Ascending aorta (tissue), 2 donors: ENCODE data around the gene GIMAP7. TPM values are rescaled to one million over a fixed set of nuclear protein-coding genes. Genes with fewer than 3 reads are reported as not detected.

Experiments
- DNase-seq, 2 donors: peaks; one replicate each; pipeline ENCODE4 v3.0.0-alpha.2; 2019; ENCODE audit warnings: low spot score in 2 of 2
- H3K27ac ChIP-seq, 2 donors: fragments of 200-600 bp; sonication (generic); one replicate each; pipeline ENCODE4 v1.5.1; 2016 to 2017; ENCODE audit warnings: mild to moderate bottlenecking in 1 of 2
- H3K27me3 ChIP-seq: fragments of 200-600 bp; sonication (generic); one replicate; pipeline ENCODE4 v1.5.1; 2017
- H3K36me3 ChIP-seq, 2 donors: fragments of 200-600 bp; sonication (generic); one replicate each; pipeline ENCODE4 v1.5.1; 2016
- H3K4me1 ChIP-seq, 2 donors: fragments of 200-600 bp; sonication (generic); one replicate each; pipeline ENCODE4 v1.5.1; 2016 to 2017; ENCODE audit warnings: mild to moderate bottlenecking in 1 of 2
- H3K4me3 ChIP-seq, 2 donors: fragments of 200-600 bp; sonication (generic); one replicate each; pipeline ENCODE4 v1.5.1; 2016 to 2017; ENCODE audit warnings: mild to moderate bottlenecking in 1 of 2
- H3K9me3 ChIP-seq, 2 donors: fragments of 200-600 bp; sonication (generic); one replicate each; pipeline ENCODE4 v1.5.1; 2016
- intact Hi-C: fragments of 100-400 bp; cut with DNase I; formaldehyde crosslinking; loops from one replicate; pipeline ENCODE4 v1.15.1; 2023
- total RNA-seq: library from RNA; depleted of rRNA; stranded (reverse); fragments of >200 nt; gene quantifications from one replicate; pipeline ENCODE4 v1.1.0, GENCODE V29; 2016
- TF ChIP-seq, protein P1 (sequence below), 3 experiments: fragments of 200-600 bp in 2 of 3; fragments of 450-650 bp in 1 of 3; sonication (generic) in 2 of 3; IDR thresholded peaks; one replicate each; pipeline ENCODE4 v1.5.1; 2016 to 2019; ENCODE audit warnings: antibody characterized with exemption in 3 of 3, mild to moderate bottlenecking in 1 of 3, moderate library complexity in 1 of 3

The GIMAP7 gene
- total RNA-seq, 1 donor from 2014 or later = 9.4 TPM

DNA sequence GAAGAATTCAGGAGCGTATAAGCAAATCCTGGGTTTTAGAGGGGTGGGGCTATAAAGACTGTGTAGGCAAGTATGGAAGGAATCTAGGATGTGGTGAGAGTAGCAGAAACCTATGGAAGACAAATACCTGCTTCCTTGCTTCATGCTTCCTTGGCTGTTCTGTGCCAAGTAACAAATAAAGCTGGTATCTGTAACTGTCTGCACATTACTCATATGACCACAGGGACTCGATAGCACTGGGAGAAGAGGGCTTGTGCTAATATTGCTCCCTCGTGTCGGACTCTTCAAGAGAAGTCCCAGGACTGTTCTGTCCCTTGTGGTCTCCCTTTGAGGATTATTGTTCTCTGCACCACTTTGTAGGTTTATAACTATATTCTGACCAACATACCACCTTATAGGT lies 11.5 kb upstream of the GIMAP7 start:
- no peak overlapping the region for H3K4me3 ChIP-seq
- no peaks in the 10 kb centered on the region for H3K27me3 ChIP-seq
- H3K9me3 ChIP-seq = no peaks in the 10 kb centered on the region
- DNase-seq = no peak
- TF ChIP-seq, protein P1, sequence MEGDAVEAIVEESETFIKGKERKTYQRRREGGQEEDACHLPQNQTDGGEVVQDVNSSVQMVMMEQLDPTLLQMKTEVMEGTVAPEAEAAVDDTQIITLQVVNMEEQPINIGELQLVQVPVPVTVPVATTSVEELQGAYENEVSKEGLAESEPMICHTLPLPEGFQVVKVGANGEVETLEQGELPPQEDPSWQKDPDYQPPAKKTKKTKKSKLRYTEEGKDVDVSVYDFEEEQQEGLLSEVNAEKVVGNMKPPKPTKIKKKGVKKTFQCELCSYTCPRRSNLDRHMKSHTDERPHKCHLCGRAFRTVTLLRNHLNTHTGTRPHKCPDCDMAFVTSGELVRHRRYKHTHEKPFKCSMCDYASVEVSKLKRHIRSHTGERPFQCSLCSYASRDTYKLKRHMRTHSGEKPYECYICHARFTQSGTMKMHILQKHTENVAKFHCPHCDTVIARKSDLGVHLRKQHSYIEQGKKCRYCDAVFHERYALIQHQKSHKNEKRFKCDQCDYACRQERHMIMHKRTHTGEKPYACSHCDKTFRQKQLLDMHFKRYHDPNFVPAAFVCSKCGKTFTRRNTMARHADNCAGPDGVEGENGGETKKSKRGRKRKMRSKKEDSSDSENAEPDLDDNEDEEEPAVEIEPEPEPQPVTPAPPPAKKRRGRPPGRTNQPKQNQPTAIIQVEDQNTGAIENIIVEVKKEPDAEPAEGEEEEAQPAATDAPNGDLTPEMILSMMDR (IDR thresholded peaks at IDR 0.05) = no peak
- no peak overlapping the region for H3K27ac ChIP-seq
- H3K4me1 ChIP-seq = no peaks in the 10 kb centered on the region
- no peaks in the 10 kb centered on the region for H3K36me3 ChIP-seq
- intact Hi-C loops = no loop called here

DNA sequence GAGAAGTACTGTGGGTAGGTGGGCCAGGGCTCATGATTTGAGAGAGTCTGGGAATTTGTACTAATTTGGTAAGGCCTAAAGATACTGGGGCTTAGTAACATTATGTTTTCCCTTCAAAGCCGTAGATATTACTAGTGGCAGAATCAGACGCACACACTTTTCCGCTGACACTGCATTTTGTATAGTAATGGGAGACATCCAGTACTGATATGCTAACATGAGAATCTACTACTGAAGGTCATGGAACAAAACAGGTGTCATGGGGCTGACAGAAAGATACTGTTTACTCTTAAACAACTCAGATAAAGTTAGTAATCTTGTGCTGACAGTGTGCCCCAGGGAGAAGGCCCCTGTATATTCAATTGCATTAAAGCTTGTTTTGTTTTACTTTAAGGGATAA lies 11.1 kb upstream of the GIMAP7 start:
- intact Hi-C loops = no loop called here
- H3K27me3 ChIP-seq = no peaks in the 10 kb centered on the region
- TF ChIP-seq, protein P1 (IDR thresholded peaks at IDR 0.05) = no peak
- no peak for DNase-seq
- no peaks in the 10 kb centered on the region for H3K4me1 ChIP-seq
- H3K9me3 ChIP-seq = no peaks in the 10 kb centered on the region
- H3K27ac ChIP-seq = no peak overlapping the region
- H3K36me3 ChIP-seq = no peaks in the 10 kb centered on the region
- no peak overlapping the region for H3K4me3 ChIP-seq

DNA sequence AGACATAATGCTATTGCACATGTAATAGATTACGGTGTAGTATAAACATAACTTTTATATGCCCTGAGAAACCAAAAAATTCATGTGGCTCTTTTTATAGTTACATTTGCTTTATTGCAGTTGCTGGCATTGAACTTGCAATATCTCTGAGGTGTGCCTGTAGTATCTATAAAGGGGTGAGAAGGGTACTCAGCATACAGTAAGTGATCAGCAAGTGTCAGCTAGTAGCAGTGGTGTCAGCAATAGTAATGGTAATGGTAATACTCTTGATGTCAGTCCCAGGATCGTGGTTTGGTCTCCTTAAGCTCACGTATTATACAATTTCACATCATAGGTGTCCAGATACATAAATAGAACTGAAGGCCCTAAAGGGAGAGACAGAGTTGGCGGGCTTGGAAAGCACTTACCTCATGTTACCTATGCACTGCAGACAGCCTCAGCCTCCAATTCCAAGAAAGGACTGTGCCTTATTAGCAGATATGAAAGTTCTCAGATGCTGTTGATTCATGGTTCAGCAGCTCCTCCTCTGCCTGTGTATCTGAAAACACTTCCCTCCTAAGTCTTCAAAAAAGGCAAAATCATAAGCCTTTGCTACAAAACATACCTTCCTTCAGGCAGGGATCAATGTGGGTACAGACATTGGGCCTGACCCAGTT lies 6.6 kb upstream of the GIMAP7 start:
- Histone ChIP-seq H3K4me1 (no peaks in the 10 kb centered on the region), H3K27ac (no peak overlapping the region), H3K9me3 (no peaks in the 10 kb centered on the region), H3K4me3 (no peak overlapping the region), H3K27me3 (no peaks in the 10 kb centered on the region), H3K36me3 (no peaks in the 10 kb centered on the region)
- intact Hi-C loops = no loop called here
- DNase-seq = no peak
- TF ChIP-seq, protein P1 (IDR thresholded peaks at IDR 0.05) = no peak

DNA sequence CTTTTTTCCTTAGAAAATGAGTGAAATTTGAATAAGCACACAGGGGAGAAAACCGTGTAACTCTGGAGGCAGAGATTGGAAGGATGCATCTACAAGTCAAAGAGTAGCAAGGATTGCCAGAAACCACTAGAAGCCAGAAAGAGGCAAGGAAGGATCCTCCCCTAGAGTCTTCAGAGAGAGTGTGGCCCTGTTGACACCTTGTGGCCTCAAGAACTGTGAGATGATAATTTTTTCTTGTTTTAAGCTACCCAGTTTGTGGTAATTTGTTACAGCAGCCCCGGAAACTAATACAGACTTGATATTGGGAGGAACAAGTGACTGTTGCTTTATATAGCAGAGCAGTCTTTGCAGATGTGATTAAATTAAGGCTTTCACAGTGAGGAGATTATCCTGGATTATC lies 3.6 kb upstream of the GIMAP7 start:
- no peaks in the 10 kb centered on the region for H3K36me3 ChIP-seq
- H3K27ac ChIP-seq = no peak overlapping the region
- TF ChIP-seq, protein P1 (IDR thresholded peaks at IDR 0.05) = no peak
- intact Hi-C loops = no loop called here
- no peaks in the 10 kb centered on the region for H3K27me3 ChIP-seq
- no peaks in the 10 kb centered on the region for H3K9me3 ChIP-seq
- H3K4me1 ChIP-seq = no peaks in the 10 kb centered on the region
- H3K4me3 ChIP-seq = no peak overlapping the region
- DNase-seq = no peak

DNA sequence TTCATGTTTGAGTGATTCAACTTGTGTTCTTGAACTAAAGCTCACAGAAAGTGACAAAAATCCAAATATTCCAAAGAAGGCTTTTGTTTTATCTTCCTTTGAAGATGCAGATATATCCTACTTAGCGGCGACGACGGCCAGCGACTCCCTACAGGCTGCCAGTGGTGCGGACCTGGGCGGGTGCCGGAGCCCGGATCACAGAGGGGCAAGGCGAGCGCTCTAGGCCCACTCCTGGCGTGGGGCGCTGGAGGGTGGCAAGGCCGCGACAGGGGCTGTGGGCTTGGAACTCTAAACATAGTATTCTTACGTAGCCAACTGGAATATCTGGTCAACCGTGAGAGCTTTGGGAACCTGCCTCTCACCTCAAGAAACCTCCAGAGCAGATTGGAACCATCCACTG lies 914 bp upstream of the GIMAP7 start:
- no peak for DNase-seq
- no peak overlapping the region for H3K4me3 ChIP-seq
- H3K4me1 ChIP-seq = no peaks in the 10 kb centered on the region
- peak overlapping the region in 1 of 2 donors; percentile 6 for H3K27ac ChIP-seq
- H3K9me3 ChIP-seq = no peaks in the 10 kb centered on the region
- no peaks in the 10 kb centered on the region for H3K27me3 ChIP-seq
- TF ChIP-seq, protein P1 (IDR thresholded peaks at IDR 0.05) = no peak
- intact Hi-C loops = no loop called here
- no peaks in the 10 kb centered on the region for H3K36me3 ChIP-seq
